MM.1S (cell line): Measurements from ENCODE around the gene PSMB10.

Experiments used
- DNase-seq: peaks from one replicate; pipeline ENCODE4 v3.0.0-alpha.2; 2015
- H2AFZ ChIP-seq: fragments of 300-600 bp; sonication (generic); 2 replicates; pipeline ENCODE4 v1.6.0; 2016; ENCODE audit warnings: antibody characterized with exemption, low read length
- H3F3A ChIP-seq: fragments of 300-600 bp; sonication (generic); 2 replicates; pipeline ENCODE4 v1.6.1; 2016; ENCODE audit warnings: mild to moderate bottlenecking, antibody characterized with exemption, low read length, moderate library complexity, mixed read lengths; ENCODE audit not compliant: insufficient read depth
- H3K27ac ChIP-seq: fragments of 300-600 bp; sonication (generic); 2 replicates; pipeline ENCODE4 v1.5.1; 2016; ENCODE audit warnings: mild to moderate bottlenecking, low read length
- H3K27me3 ChIP-seq: fragments of 300-600 bp; sonication (generic); replicated peaks from 2 replicates; pipeline ENCODE4 v1.6.0; 2016; ENCODE audit warnings: low read length; ENCODE audit not compliant: insufficient read depth
- H3K36me3 ChIP-seq: fragments of 300-600 bp; sonication (generic); replicated peaks from 2 replicates; pipeline ENCODE4 v1.6.1; 2016; ENCODE audit warnings: mild to moderate bottlenecking, low read length, mixed read lengths; ENCODE audit not compliant: insufficient read depth
- H3K4me1 ChIP-seq: fragments of 300-600 bp; sonication (generic); 2 replicates; pipeline ENCODE4 v1.6.1; 2016; ENCODE audit warnings: low read length, mixed read lengths
- H3K4me2 ChIP-seq: fragments of 300-600 bp; sonication (generic); 2 replicates; pipeline ENCODE4 v1.6.0; 2016; ENCODE audit warnings: low read depth, low read length
- H3K4me3 ChIP-seq: fragments of 300-600 bp; sonication (generic); 2 replicates; pipeline ENCODE4 v1.5.1; 2016; ENCODE audit warnings: low read length, mixed read lengths
- H3K79me2 ChIP-seq: fragments of 300-600 bp; sonication (generic); 2 replicates; pipeline ENCODE4 v1.6.1; 2016; ENCODE audit warnings: mixed run types, low read length, mixed read lengths
- H3K9ac ChIP-seq: fragments of 300-600 bp; sonication (generic); 2 replicates; pipeline ENCODE4 v1.6.1; 2016; ENCODE audit warnings: low read length, mixed read lengths
- H3K9me2 ChIP-seq: fragments of 300-600 bp; sonication (generic); replicated peaks from 2 replicates; pipeline ENCODE4 v1.6.1; 2016; ENCODE audit warnings: mild to moderate bottlenecking, low read length, mixed read lengths; ENCODE audit not compliant: insufficient read depth
- H3K9me3 ChIP-seq: fragments of 300-600 bp; sonication (generic); replicated peaks from 2 replicates; pipeline ENCODE4 v1.6.1; 2016; ENCODE audit warnings: mild to moderate bottlenecking, low read length, mixed read lengths; ENCODE audit not compliant: insufficient read depth
- H4K20me1 ChIP-seq: fragments of 300-600 bp; sonication (generic); 2 replicates; pipeline ENCODE4 v1.6.1; 2016; ENCODE audit warnings: mild to moderate bottlenecking, low read length, moderate library complexity, mixed read lengths; ENCODE audit not compliant: insufficient read depth
- CTCF ChIP-seq: fragments of 300-600 bp; sonication (generic); IDR thresholded peaks from 2 replicates; pipeline ENCODE4 v1.5.1; 2016; ENCODE audit warnings: antibody characterized with exemption, low read length, mixed read lengths
- EZH2 ChIP-seq: fragments of 300-600 bp; sonication (generic); optimal IDR thresholded peaks from 2 replicates; pipeline ENCODE3; 2017; ENCODE audit warnings: low read depth, mild to moderate bottlenecking, antibody characterized with exemption, low read length, mixed read lengths
- EZH2phosphoT487 ChIP-seq: fragments of 300-600 bp; sonication (generic); IDR thresholded peaks from 2 replicates; pipeline ENCODE4 v1.6.1; 2018; ENCODE audit warnings: antibody characterized with exemption, low read length

PSMB10 gene

GRCh38 chr16:67922221-67922620, 14.4 kb downstream of the PSMB10 start:
- no peak overlapping the region for H2AFZ ChIP-seq
- no peaks in the 10 kb centered on the region for H3F3A ChIP-seq
- no peak for DNase-seq
- no peak overlapping the region for H3K4me2 ChIP-seq
- no peaks in the 10 kb centered on the region for H3K9me3 ChIP-seq
- H3K9ac ChIP-seq: no peak overlapping the region
- no peak for TF ChIP-seq EZH2phosphoT487
- no peak for TF ChIP-seq EZH2
- TF ChIP-seq CTCF: no peak
- no peak overlapping the region for H3K27ac ChIP-seq
- no peaks in the 10 kb centered on the region for H3K9me2 ChIP-seq
- H4K20me1 ChIP-seq: no peaks in the 10 kb centered on the region
- no peaks in the 10 kb centered on the region for H3K36me3 ChIP-seq
- H3K4me1 ChIP-seq: no peaks in the 10 kb centered on the region
- H3K4me3 ChIP-seq: no peak overlapping the region
- peaks cover 7% of the 10 kb centered on the region for H3K79me2 ChIP-seq
- H3K27me3 ChIP-seq: no peaks in the 10 kb centered on the region

GRCh38 chr16:67919622-67920221, 16.9 kb downstream of the PSMB10 start:
- no peak for TF ChIP-seq EZH2
- TF ChIP-seq CTCF: no peak
- TF ChIP-seq EZH2phosphoT487: no peak
- H3K4me2 ChIP-seq: no peak overlapping the region
- peaks cover 9% of the 10 kb centered on the region for H3K79me2 ChIP-seq
- no peak overlapping the region for H3K27ac ChIP-seq
- no peak for DNase-seq
- no peaks in the 10 kb centered on the region for H3K9me2 ChIP-seq
- no peak overlapping the region for H3K9ac ChIP-seq
- H4K20me1 ChIP-seq: no peaks in the 10 kb centered on the region
- no peaks in the 10 kb centered on the region for H3F3A ChIP-seq
- H2AFZ ChIP-seq: no peak overlapping the region
- H3K4me3 ChIP-seq: no peak overlapping the region
- H3K27me3 ChIP-seq: no peaks in the 10 kb centered on the region
- no peaks in the 10 kb centered on the region for H3K36me3 ChIP-seq
- H3K9me3 ChIP-seq: no peaks in the 10 kb centered on the region
- H3K4me1 ChIP-seq: no peaks in the 10 kb centered on the region

GRCh38 chr16:67917852-67918236, 18.8 kb downstream of the PSMB10 start:
- Histone ChIP-seq H3K27me3 (no peaks in the 10 kb centered on the region), H2AFZ (no peak overlapping the region), H3K9me3 (no peaks in the 10 kb centered on the region), H3K4me2 (no peak overlapping the region), H4K20me1 (no peaks in the 10 kb centered on the region), H3K9ac (no peak overlapping the region), H3K27ac (no peak overlapping the region), H3K4me1 (no peaks in the 10 kb centered on the region), H3K79me2 (peaks cover 9% of the 10 kb centered on the region), H3K36me3 (no peaks in the 10 kb centered on the region), H3F3A (no peaks in the 10 kb centered on the region), H3K4me3 (no peak overlapping the region), H3K9me2 (no peaks in the 10 kb centered on the region)
- TF ChIP-seq CTCF (no peak), EZH2phosphoT487 (no peak), EZH2 (no peak)
- no peak for DNase-seq
